GM19025 (cell line): ENCODE measurements around the gene PCDHGA8.
"Not testable (repeated sequence)": the region's sequence is repeated elsewhere in the genome, so short reads cannot be mapped to it uniquely, and the experiment has no call there.

Experiments used
- ATAC-seq: cut with Tn5 transposase; IDR thresholded peaks from one replicate; pipeline ENCODE4 v1.9.1; 2021; ENCODE audit warnings: mild to moderate bottlenecking, low read depth, moderate library complexity; ENCODE audit not compliant: unreplicated experiment

PCDHGA8 gene

GRCh38 chr5:141399555-141400258 lies 7.3 kb downstream of the PCDHGA8 start:
- no peak for ATAC-seq

- ATAC-seq: no peak
These were observed 10.3 kb downstream of the PCDHGA8 start, which contains the start of gene PCDHGA9 for GRCh38 chr5:141402553-141403243. PCDHGA9 (plus strand) TSS chr5:141402778; CDS start chr5:141402953, 175 bp downstream.

GRCh38 chr5:141403387-141403786 lies 11.0 kb downstream of the PCDHGA8 start:
- ATAC-seq: no peak

- ATAC-seq: peak; percentile 90
These were observed 15.5 kb downstream of the PCDHGA8 start, which contains the start of gene PCDHGB6 for GRCh38 chr5:141407790-141408505. PCDHGB6 (plus strand) TSS chr5:141408021; CDS start chr5:141408203, 182 bp downstream.

GRCh38 chr5:141409598-141410306 lies 17.3 kb downstream of the PCDHGA8 start:
- ATAC-seq: no peak

GRCh38 chr5:141411575-141411974 lies 19.1 kb downstream of the PCDHGA8 start:
- no peak for ATAC-seq

- no peak for ATAC-seq
These were observed 20.6 kb downstream of the PCDHGA8 start, which contains the start of gene PCDHGA10 for GRCh38 chr5:141412854-141413539. PCDHGA10 (plus strand) TSS chr5:141412987; CDS start chr5:141413176, 189 bp downstream.

GRCh38 chr5:141413540-141414069 lies 21.2 kb downstream of the PCDHGA8 start:
- ATAC-seq: no peak

- not testable (repeated sequence) for ATAC-seq
These were observed 22.3 kb downstream of the PCDHGA8 start for GRCh38 chr5:141414548-141415274.

GRCh38 chr5:141415275-141415618 lies 22.8 kb downstream of the PCDHGA8 start:
- ATAC-seq: not testable (repeated sequence)

- peak; percentile 68 for ATAC-seq
These were observed 25.2 kb downstream of the PCDHGA8 start, which contains the start of gene PCDHGB7 for GRCh38 chr5:141417494-141418172. PCDHGB7 (plus strand) TSS chr5:141417677; CDS start chr5:141417860, 183 bp downstream.

GRCh38 chr5:141419074-141419880 lies 26.8 kb downstream of the PCDHGA8 start:
- no peak for ATAC-seq

GRCh38 chr5:141420855-141421488 lies 28.5 kb downstream of the PCDHGA8 start, which contains the start of gene PCDHGA11:
PCDHGA11 (plus strand) TSS chr5:141421051; CDS start chr5:141421228, 177 bp downstream.
- ATAC-seq: no peak

GRCh38 chr5:141421489-141421855 lies 29.0 kb downstream of the PCDHGA8 start:
- ATAC-seq: no peak

GRCh38 chr5:141422742-141423291 lies 30.4 kb downstream of the PCDHGA8 start:
- ATAC-seq: no peak

GRCh38 chr5:141427783-141428426 lies 35.5 kb downstream of the PCDHGA8 start:
- ATAC-seq: no peak
